GM23248 (cell line): ENCODE data around the gene RBM22. TPM values are rescaled to one million over a fixed set of nuclear protein-coding genes. Genes with fewer than 3 reads are reported as not detected.

Experiments used
- DNase-seq: peaks from one replicate; pipeline ENCODE4 v3.0.0-alpha.2; 2015
- H2AFZ ChIP-seq: fragments of 200-600 bp; sonication (generic); 2 replicates; pipeline ENCODE4 v1.6.1; 2016; ENCODE audit warnings: antibody characterized with exemption
- H3F3A ChIP-seq: fragments of 200-600 bp; sonication (generic); 2 replicates; pipeline ENCODE4 v1.6.1; 2016; ENCODE audit warnings: mild to moderate bottlenecking, antibody characterized with exemption, mixed run types; ENCODE audit not compliant: insufficient read depth
- H3K27ac ChIP-seq: fragments of 200-600 bp; sonication (generic); 2 replicates; pipeline ENCODE4 v1.5.1; 2016; ENCODE audit warnings: mild to moderate bottlenecking
- H3K27me3 ChIP-seq: fragments of 200-600 bp; sonication (generic); replicated peaks from 2 replicates; pipeline ENCODE4 v1.6.1; 2016; ENCODE audit warnings: mild to moderate bottlenecking; ENCODE audit not compliant: insufficient read depth
- H3K36me3 ChIP-seq: fragments of 200-600 bp; sonication (generic); 2 replicates; pipeline ENCODE4 v1.6.1; 2016; ENCODE audit warnings: low read depth, mild to moderate bottlenecking
- H3K4me1 ChIP-seq: fragments of 200-600 bp; sonication (generic); 2 replicates; pipeline ENCODE4 v1.6.1; 2016; ENCODE audit warnings: mild to moderate bottlenecking; ENCODE audit not compliant: insufficient read depth
- H3K4me2 ChIP-seq: fragments of 200-600 bp; sonication (generic); one replicate; pipeline ENCODE4 v1.6.1; 2016; ENCODE audit warnings: mild to moderate bottlenecking; ENCODE audit not compliant: unreplicated experiment
- H3K4me3 ChIP-seq: fragments of 200-600 bp; sonication (generic); 2 replicates; pipeline ENCODE4 v1.5.1; 2016; ENCODE audit warnings: mild to moderate bottlenecking
- H3K79me2 ChIP-seq: fragments of 200-600 bp; sonication (generic); 2 replicates; pipeline ENCODE4 v1.6.1; 2016; ENCODE audit warnings: mild to moderate bottlenecking; ENCODE audit not compliant: insufficient read depth
- H3K9ac ChIP-seq: fragments of 200-600 bp; sonication (generic); 2 replicates; pipeline ENCODE4 v1.6.1; 2016; ENCODE audit warnings: mild to moderate bottlenecking
- H3K9me2 ChIP-seq: fragments of 200-600 bp; sonication (generic); 2 replicates; pipeline ENCODE4 v1.6.1; 2016; ENCODE audit warnings: mixed run types, mild to moderate bottlenecking, moderate library complexity; ENCODE audit not compliant: insufficient read depth
- H3K9me3 ChIP-seq: fragments of 200-600 bp; sonication (generic); one replicate; pipeline ENCODE4 v1.6.1; 2017; ENCODE audit warnings: low read depth
- H4K20me1 ChIP-seq: fragments of 200-600 bp; sonication (generic); 2 replicates; pipeline ENCODE4 v1.6.0; 2016; ENCODE audit not compliant: insufficient read depth
- EZH2 ChIP-seq: fragments of 200-600 bp; sonication (generic); IDR thresholded peaks from 2 replicates; pipeline ENCODE4 v1.6.1; 2018; ENCODE audit warnings: antibody characterized with exemption, mild to moderate bottlenecking; ENCODE audit not compliant: insufficient read depth, poor library complexity, severe bottlenecking
- EZH2phosphoT487 ChIP-seq: fragments of 200-600 bp; sonication (generic); IDR thresholded peaks from 2 replicates; pipeline ENCODE4 v1.6.1; 2018; ENCODE audit warnings: antibody characterized with exemption, moderate library complexity, mild to moderate bottlenecking, low read depth; ENCODE audit not compliant: insufficient read depth
- WGBS, 2 experiments: methylation state at CpG; one replicate each; pipeline ENCODE4 v1.1.6; 2015 to 2017; ENCODE audit warnings: low lambda C conversion rate in 2 of 2, low coverage in 1 of 2; ENCODE audit errors: missing lambda C conversion rate in 2 of 2; 5-methylcytosine and 5-hydroxymethylcytosine counted together
- in situ Hi-C: fragments of 300-500 bp; cut with MboI; formaldehyde crosslinking; loops from 2 replicates; pipeline ENCODE4 v1.15.0; 2020
- polyA plus RNA-seq: library from polyadenylated mRNA; unstranded; fragments of >200 nt; fragmentation: Nextera tagmentation; extraction: Ambion mirVana; gene quantifications from 2 replicates; pipeline ENCODE4 v1.2.1, GENCODE V29; 2016
- total RNA-seq: library from RNA; depleted of rRNA; stranded (reverse); fragments of >200 nt; shearing (Covaris generic); gene quantifications from 2 replicates; pipeline ENCODE4 v1.2.3, GENCODE V29; 2014

The RBM22 gene
- total and polyA plus RNA-seq, 2 experiments from 2014 or later: 24.6 to 35.5 TPM

DNA sequence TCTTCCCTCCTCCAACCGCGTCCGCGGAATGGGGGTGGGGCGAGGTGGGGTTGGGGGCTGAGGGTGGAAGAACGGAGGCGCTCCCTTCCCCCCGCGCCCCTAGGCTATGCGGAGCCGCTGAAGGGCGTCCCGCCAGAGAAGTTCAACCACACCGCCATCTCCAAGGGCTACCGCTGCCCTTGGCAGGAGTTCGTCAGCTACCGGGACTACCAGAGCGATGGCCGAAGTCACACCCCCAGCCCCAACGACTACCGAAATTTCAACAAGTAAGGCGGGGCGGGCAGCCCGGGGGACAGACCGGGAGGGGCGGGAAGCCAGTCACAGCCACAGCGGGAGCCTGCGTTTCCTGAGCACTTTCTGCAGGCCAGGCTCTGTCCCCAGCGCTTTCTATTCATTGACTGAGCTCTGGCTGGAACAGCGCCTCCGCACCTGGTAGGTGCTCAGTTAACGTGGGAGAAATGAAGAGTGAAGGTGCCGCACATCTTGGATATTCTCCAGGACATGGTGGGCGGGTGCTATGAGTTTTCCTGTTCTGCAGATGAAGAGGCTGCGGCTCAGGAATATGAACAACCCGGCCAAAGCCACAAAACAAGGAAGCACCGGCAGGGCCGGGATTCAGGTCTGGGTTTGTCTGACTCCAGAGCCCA lies 28.5 kb downstream of the RBM22 start:
- 14 to 17% methylated on average over 21 to 25 of the region's 38 CpGs for whole genome bisulfite sequencing, 2 experiments
- Histone ChIP-seq H3K9me3 (no peaks in the 10 kb centered on the region), H3K79me2 (no peaks in the 10 kb centered on the region), H3K4me3 (peak overlapping the region; percentile 65), H3K9ac (peak overlapping the region; percentile 45), H3K4me2 (peak overlapping the region; percentile 60), H3K4me1 (peaks cover 7% of the 10 kb centered on the region), H2AFZ (peak overlapping the region; percentile 76), H4K20me1 (no peaks in the 10 kb centered on the region), H3K27me3 (no peaks in the 10 kb centered on the region; the same call in 1 of the 2 replicates), H3K27ac (no peak overlapping the region), H3F3A (peaks cover 16% of the 10 kb centered on the region), H3K9me2 (no peaks in the 10 kb centered on the region), H3K36me3 (no peaks in the 10 kb centered on the region)
- TF ChIP-seq EZH2 (no peak), EZH2phosphoT487 (no peak)
- peak; percentile 56 for DNase-seq
- in situ Hi-C loops: no loop called here

- H3K4me1 ChIP-seq: peaks cover 7% of the 10 kb centered on the region
- peaks cover 16% of the 10 kb centered on the region for H3F3A ChIP-seq
- peak; percentile 39 for DNase-seq
- TF ChIP-seq EZH2phosphoT487 (no peak), EZH2 (no peak)
- H3K27ac ChIP-seq: no peak overlapping the region
- WGBS, 2 experiments: 5 to 6% methylated on average over 30 to 49 of the region's 51 CpGs
- H3K9ac ChIP-seq: peak overlapping the region; percentile 45
- no peaks in the 10 kb centered on the region for H3K9me3 ChIP-seq
- H3K79me2 ChIP-seq: no peaks in the 10 kb centered on the region
- no peaks in the 10 kb centered on the region for H3K9me2 ChIP-seq
- in situ Hi-C loops: no loop called here
- H4K20me1 ChIP-seq: no peaks in the 10 kb centered on the region
- no peaks in the 10 kb centered on the region for H3K36me3 ChIP-seq
- peak overlapping the region; percentile 76 for H2AFZ ChIP-seq
- H3K4me2 ChIP-seq: peak overlapping the region; percentile 60
- peak overlapping the region; percentile 65 for H3K4me3 ChIP-seq
- H3K27me3 ChIP-seq: no peaks in the 10 kb centered on the region; the same call in 1 of the 2 replicates
Observed at GRCh38 chr5:150671509-150672236, 29.2 kb downstream of the RBM22 start.

DNA sequence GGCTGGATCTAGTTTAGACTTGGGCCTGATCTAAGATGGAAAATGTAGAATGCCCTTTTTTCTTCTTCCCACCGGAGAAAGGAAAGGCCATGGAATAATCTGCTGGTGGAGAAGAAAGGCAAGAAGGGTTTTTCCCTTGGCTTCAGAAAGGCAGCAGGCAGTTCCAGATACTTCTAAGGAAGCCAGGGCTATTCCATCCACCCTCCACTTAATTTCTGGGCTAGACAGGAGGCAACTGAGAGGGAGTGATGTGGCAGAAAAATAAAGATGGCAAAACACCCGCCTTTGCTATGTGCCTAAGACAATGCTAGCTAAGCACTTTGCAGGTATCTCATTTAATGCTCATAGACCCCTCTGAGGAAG lies 29.9 kb downstream of the RBM22 start:
- H3K27me3 ChIP-seq: no peaks in the 10 kb centered on the region; the same call in 1 of the 2 replicates
- in situ Hi-C loops: no loop called here
- H3K4me2 ChIP-seq: peak overlapping the region; percentile 60
- peaks cover 7% of the 10 kb centered on the region for H3K4me1 ChIP-seq
- no peaks in the 10 kb centered on the region for H3K36me3 ChIP-seq
- H3K79me2 ChIP-seq: no peaks in the 10 kb centered on the region
- H4K20me1 ChIP-seq: no peaks in the 10 kb centered on the region
- DNase-seq: no peak
- peaks cover 16% of the 10 kb centered on the region for H3F3A ChIP-seq
- 5 to 28% methylated on average over 2 of the region's 2 CpGs for WGBS, 2 experiments
- peak overlapping the region; percentile 76 for H2AFZ ChIP-seq
- H3K4me3 ChIP-seq: no peak overlapping the region
- H3K9me2 ChIP-seq: no peaks in the 10 kb centered on the region
- no peak overlapping the region for H3K9ac ChIP-seq
- no peak for TF ChIP-seq EZH2phosphoT487
- no peak for TF ChIP-seq EZH2
- H3K9me3 ChIP-seq: no peaks in the 10 kb centered on the region
- no peak overlapping the region for H3K27ac ChIP-seq

DNA sequence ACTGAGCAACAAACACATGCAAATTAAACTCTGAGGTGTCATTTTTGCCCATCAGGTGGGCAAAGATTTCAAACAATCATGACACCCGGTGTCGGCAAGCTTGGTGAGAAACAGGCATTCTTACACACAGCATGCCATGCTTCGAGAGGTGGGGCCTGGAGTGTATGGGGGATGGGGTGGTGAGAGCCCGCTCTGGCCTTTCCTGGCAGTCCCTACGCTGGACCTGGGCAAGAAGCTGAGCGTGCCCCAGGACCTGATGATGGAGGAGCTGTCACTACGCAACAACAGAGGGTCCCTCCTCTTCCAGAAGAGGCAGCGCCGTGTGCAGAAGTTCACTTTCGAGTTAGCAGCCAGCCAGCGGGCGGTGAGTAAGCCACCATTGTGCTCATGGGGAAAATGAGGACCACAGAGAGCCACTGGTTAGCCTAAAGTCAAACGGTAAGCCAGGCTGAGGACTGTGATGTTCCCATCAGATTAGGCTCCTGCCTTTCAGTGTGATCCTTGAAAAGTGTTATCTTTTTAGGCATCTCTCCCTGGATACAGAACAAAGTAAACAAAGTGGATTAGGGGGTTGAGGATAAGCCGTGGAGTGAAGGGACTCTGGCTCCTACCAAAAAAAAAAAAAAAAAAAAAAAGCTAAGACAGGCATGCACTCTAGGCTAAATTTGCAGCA lies 30.5 kb downstream of the RBM22 start:
- WGBS, 2 experiments: 92 to 97% methylated on average over 13 to 14 of the region's 14 CpGs
- in situ Hi-C loops: no loop called here
- H3K27me3 ChIP-seq: no peaks in the 10 kb centered on the region; the same call in 1 of the 2 replicates
- H3K4me1 ChIP-seq: peaks cover 7% of the 10 kb centered on the region
- no peaks in the 10 kb centered on the region for H4K20me1 ChIP-seq
- no peaks in the 10 kb centered on the region for H3K79me2 ChIP-seq
- peaks cover 16% of the 10 kb centered on the region for H3F3A ChIP-seq
- no peak overlapping the region for H2AFZ ChIP-seq
- H3K9me2 ChIP-seq: no peaks in the 10 kb centered on the region
- no peak overlapping the region for H3K4me3 ChIP-seq
- no peak overlapping the region for H3K4me2 ChIP-seq
- no peak for TF ChIP-seq EZH2phosphoT487
- no peak for TF ChIP-seq EZH2
- H3K9ac ChIP-seq: no peak overlapping the region
- no peak overlapping the region for H3K27ac ChIP-seq
- H3K9me3 ChIP-seq: no peaks in the 10 kb centered on the region
- H3K36me3 ChIP-seq: no peaks in the 10 kb centered on the region
- no peak for DNase-seq
